SU-DHL-6 (cell line): ENCODE results near the gene CLEC16A.

ENCODE experiments used
- CTCF ChIP-seq: fragments of 200-600 bp; sonication (generic); IDR thresholded peaks from one replicate; pipeline ENCODE4 v1.5.1; 2017; ENCODE audit warnings: antibody characterized with exemption, mild to moderate bottlenecking, low read length, moderate library complexity; ENCODE audit not compliant: insufficient read depth, poor library complexity, severe bottlenecking
- EZH2phosphoT487 ChIP-seq: fragments of 200-600 bp; sonication (generic), shearing (Covaris generic); conservative IDR thresholded peaks from 2 replicates; pipeline ENCODE4 v1.6.1; 2018; ENCODE audit warnings: mild to moderate bottlenecking, antibody characterized with exemption, low read length, moderate library complexity, mixed read lengths

GRCh38 chr16:11190588-11191560 lies 246.5 kb downstream of the CLEC16A start:
- TF ChIP-seq CTCF (no peak), EZH2phosphoT487 (no peak)
